GM21825 (cell line): ENCODE results near the gene KIAA0319L.

Experiments
- ATAC-seq: cut with Tn5 transposase; IDR thresholded peaks from one replicate; pipeline ENCODE4 v1.9.1; 2021; ENCODE audit warnings: mild to moderate bottlenecking, moderate library complexity; ENCODE audit not compliant: unreplicated experiment

KIAA0319L gene

GRCh38 chr1:35449334-35450008 lies 107.7 kb downstream of the KIAA0319L start:
- ATAC-seq, result no peak

- no peak for ATAC-seq
Observed at GRCh38 chr1:35448344-35448801, 108.8 kb downstream of the KIAA0319L start.

- ATAC-seq, result no peak
Observed at GRCh38 chr1:35447278-35447677, 109.9 kb downstream of the KIAA0319L start.

- no peak for ATAC-seq
Observed at GRCh38 chr1:35444519-35444774, 112.8 kb downstream of the KIAA0319L start.

GRCh38 chr1:35443768-35444518 lies 113.3 kb downstream of the KIAA0319L start:
- ATAC-seq, result no peak

GRCh38 chr1:35442734-35443133 lies 114.5 kb downstream of the KIAA0319L start:
- no peak for ATAC-seq

GRCh38 chr1:35441926-35442579 lies 115.2 kb downstream of the KIAA0319L start:
- no peak for ATAC-seq

GRCh38 chr1:35439626-35440025 lies 117.6 kb downstream of the KIAA0319L start:
- no peak for ATAC-seq

- ATAC-seq, result no peak
Observed at GRCh38 chr1:35437200-35437599, 120.0 kb downstream of the KIAA0319L start.

- no peak for ATAC-seq
Observed at GRCh38 chr1:35436078-35436477, 121.1 kb downstream of the KIAA0319L start.

- no peak for ATAC-seq
Observed at GRCh38 chr1:35434703-35435102, 122.5 kb downstream of the KIAA0319L start.

GRCh38 chr1:35433714-35434113 lies 123.5 kb downstream of the KIAA0319L start:
- ATAC-seq, result no peak

- no peak for ATAC-seq
Observed at GRCh38 chr1:35432231-35432630, 125.0 kb downstream of the KIAA0319L start.

- no peak for ATAC-seq
Observed at GRCh38 chr1:35431173-35431599, 126.0 kb downstream of the KIAA0319L start.

GRCh38 chr1:35430762-35431161 lies 126.4 kb downstream of the KIAA0319L start:
- ATAC-seq, result no peak

GRCh38 chr1:35428360-35428759 lies 128.8 kb downstream of the KIAA0319L start:
- ATAC-seq, result no peak

- no peak for ATAC-seq
Observed at GRCh38 chr1:35426097-35426586, 131.1 kb downstream of the KIAA0319L start.

- ATAC-seq, result no peak
Observed at GRCh38 chr1:35408925-35409324, 148.3 kb downstream of the KIAA0319L start.

GRCh38 chr1:35407743-35408142 lies 149.5 kb downstream of the KIAA0319L start:
- no peak for ATAC-seq

GRCh38 chr1:35406103-35406502 lies 151.1 kb downstream of the KIAA0319L start:
- no peak for ATAC-seq

- ATAC-seq, result no peak
Observed at GRCh38 chr1:35401049-35401448, 156.2 kb downstream of the KIAA0319L start.

- ATAC-seq, result no peak
Observed at GRCh38 chr1:35398739-35399138, 158.5 kb downstream of the KIAA0319L start.
